Measurements from ENCODE around the gene PRAME. TPM values are rescaled to one million over a fixed set of nuclear protein-coding genes. Genes with fewer than 3 reads are reported as not detected.

PRAME gene
- total and polyA plus RNA-seq, 2 of the 13 experiments (the other 11 are each of a cell fraction or from before 2014, with no cell fraction given): 0.11 to 0.83 TPM

DNA sequence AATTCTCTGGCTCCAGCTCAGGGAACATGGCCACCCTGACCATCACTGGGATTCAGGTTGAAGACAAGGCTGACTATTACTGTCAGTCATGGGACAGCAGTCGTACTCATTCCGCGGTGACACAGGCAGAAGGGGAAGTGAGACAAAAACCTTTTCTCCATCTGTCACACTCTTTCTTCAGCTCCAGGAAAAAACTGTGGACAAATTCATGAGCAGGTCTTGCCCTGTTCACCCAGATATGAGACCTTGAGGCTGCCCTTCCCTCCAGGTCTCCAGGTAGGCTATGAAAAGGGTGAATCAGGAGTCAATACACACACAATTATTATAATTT is 46.0 kb upstream of the PRAME start:
- Histone ChIP-seq H2AFZ (ENCODE audit: low read length) (no peak overlapping the region), H3K27me3 (ENCODE audit: control insufficient read depth in 1 of 2, insufficient read depth in 2 of 2, low read length in 2 of 2) (peaks cover 0 to 11% of the 10 kb centered on the region in 2 experiments; a peak in 1 of 5 replicates), H3K36me3 (replicated peaks in 1 of 2; ENCODE audit: control insufficient read depth in 1 of 2, insufficient read depth in 2 of 2, low read length in 2 of 2) (no peaks in the 10 kb centered on the region), H3K27ac (ENCODE audit: extremely low read length, insufficient read depth, low read length) (no peak overlapping the region), H3K4me2 (ENCODE audit: low read depth, low read length) (no peak overlapping the region), H3K9me3 (ENCODE audit: low read length) (no peaks in the 10 kb centered on the region), H3K4me3 (replicated peaks in 1 of 3; ENCODE audit: insufficient read depth in 1 of 3, low read depth in 2 of 3, low read length in 3 of 3) (no peak overlapping the region), H4K20me1 (ENCODE audit: insufficient read depth, low read length) (no peaks in the 10 kb centered on the region), H3K9ac (ENCODE audit: insufficient read depth, low read depth, low read length) (no peak overlapping the region), H3K4me1 (ENCODE audit: insufficient read depth, low read length) (no peaks in the 10 kb centered on the region), H3K79me2 (ENCODE audit: insufficient read depth, low read length) (no peaks in the 10 kb centered on the region)
- DNase-seq (ENCODE audit: low spot score) (no peak), FAIRE-seq (no peak), ATAC-seq (no peak)
- TF ChIP-seq CHD2 (IDR thresholded peaks at IDR 0.05; ENCODE audit: low read depth, low read length): no peak
- WGBS (ENCODE audit: low lambda C conversion rate): 95% methylated on average over 3 of the region's 3 CpGs
- ChIA-PET CTCF (ENCODE audit: low intra/inter-chr PET ratio, low total read pairs) (no interaction called here), POLR2A (no interaction called here)
- in situ Hi-C loops (cut with HindIII; ENCODE audit: extremely low pct_ligation_motif_present, low pct_unique_long_range_greater_than_20kb): no loop called here
- intact Hi-C loops (cut with micrococcal nuclease; ENCODE audit: unreplicated experiment): no loop called here
- BruUV-seq (replicated peaks): no TSS peak

DNA sequence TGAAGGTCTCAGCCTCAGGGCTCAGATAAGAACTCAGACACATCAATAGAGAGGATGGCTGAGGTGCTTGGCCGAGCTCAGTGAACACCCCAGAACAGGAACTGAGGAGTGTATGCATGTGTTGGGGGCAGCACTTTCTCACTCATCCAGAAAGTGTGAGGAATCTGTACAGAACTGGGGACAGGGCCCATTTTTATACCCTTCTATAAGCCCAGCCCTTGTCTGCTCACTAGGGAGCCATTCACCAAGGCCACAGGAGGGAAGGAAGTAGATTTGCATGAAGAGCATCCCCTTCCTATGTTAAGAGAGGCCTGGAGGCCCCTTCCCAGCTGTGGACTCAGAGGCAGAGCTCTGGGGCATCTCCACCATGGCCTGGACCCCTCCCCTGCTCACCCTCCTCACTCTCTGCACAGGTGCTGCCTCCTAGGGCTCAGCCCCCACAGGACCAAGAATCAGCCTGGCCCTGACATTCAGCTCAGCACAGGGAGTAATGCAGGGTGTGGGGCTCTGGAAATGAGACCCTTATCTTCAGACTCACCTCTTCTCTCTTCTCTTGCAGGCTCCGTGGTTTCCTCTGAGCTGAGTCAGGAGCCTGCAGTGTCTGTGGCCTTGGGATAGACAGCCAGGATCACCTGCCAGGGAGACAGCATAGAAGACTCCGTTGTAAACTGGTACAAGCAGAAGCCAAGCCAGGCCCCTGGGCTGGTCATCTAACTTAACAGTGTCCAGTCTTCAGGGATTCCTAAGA is 45.4 kb upstream of the PRAME start:
- FAIRE-seq (no peak), DNase-seq (ENCODE audit: low spot score) (no peak), ATAC-seq (no peak)
- no peak overlapping the region for H2AFZ ChIP-seq (ENCODE audit: low read length)
- 0% methylated on average over 2 of the region's 3 CpGs for WGBS (ENCODE audit: low lambda C conversion rate)
- no peak for TF ChIP-seq SMAD1 (CRISPR knock-in tag; IDR thresholded peaks at IDR 0.05; ENCODE audit: borderline replicate concordance, low read depth)
- H3K27ac ChIP-seq (ENCODE audit: extremely low read length, insufficient read depth, low read length): no peak overlapping the region
- no peaks in the 10 kb centered on the region for H3K9me3 ChIP-seq (ENCODE audit: low read length)
- POLR2A ChIA-PET: no interaction called here
- no peaks in the 10 kb centered on the region for H3K79me2 ChIP-seq (ENCODE audit: insufficient read depth, low read length)
- H3K9ac ChIP-seq (ENCODE audit: insufficient read depth, low read depth, low read length): no peak overlapping the region
- CTCF ChIA-PET (ENCODE audit: low intra/inter-chr PET ratio, low total read pairs): no interaction called here
- H3K27me3 ChIP-seq (ENCODE audit: control insufficient read depth in 1 of 2, insufficient read depth in 2 of 2, low read length in 2 of 2): peaks cover 0 to 11% of the 10 kb centered on the region in 2 experiments; a peak in 1 of 5 replicates
- H4K20me1 ChIP-seq (ENCODE audit: insufficient read depth, low read length): no peaks in the 10 kb centered on the region
- in situ Hi-C loops (cut with HindIII; ENCODE audit: extremely low pct_ligation_motif_present, low pct_unique_long_range_greater_than_20kb) (no loop called here), intact Hi-C loops (cut with micrococcal nuclease; ENCODE audit: unreplicated experiment) (no loop called here)
- H3K4me2 ChIP-seq (ENCODE audit: low read depth, low read length): no peak overlapping the region
- no peak overlapping the region for H3K4me3 ChIP-seq (replicated peaks in 1 of 3; ENCODE audit: insufficient read depth in 1 of 3, low read depth in 2 of 3, low read length in 3 of 3)
- no peaks in the 10 kb centered on the region for H3K36me3 ChIP-seq (replicated peaks in 1 of 2; ENCODE audit: control insufficient read depth in 1 of 2, insufficient read depth in 2 of 2, low read length in 2 of 2)
- no peaks in the 10 kb centered on the region for H3K4me1 ChIP-seq (ENCODE audit: insufficient read depth, low read length)
- BruUV-seq (replicated peaks): no TSS peak

Data from HepG2 (cell line).